Measurements from ENCODE around the gene ABCB8.

- TF ChIP-seq CTCF (IDR thresholded peaks at IDR 0.05) (no peak), POLR2A (IDR thresholded peaks at IDR 0.05) (no peak), EP300 (IDR thresholded peaks at IDR 0.05) (no peak)
These were observed 34.9 kb downstream of the ABCB8 start for GRCh38 chr7:151063212-151063561.

Measured in upper lobe of left lung (tissue), 4 donors.